Epithelial cell of esophagus (primary cell): ENCODE data around the gene APBB3.
"Not testable (repeated sequence)": the region's sequence is repeated elsewhere in the genome, so short reads cannot be mapped to it uniquely, and the experiment has no call there.

Experiments
- DNase-seq: peaks from one replicate; pipeline ENCODE4 v3.0.0; 2010; ENCODE audit warnings: low read depth
- H3K4me3 ChIP-seq: 2 replicates; pipeline ENCODE4 v1.5.1; 2011; ENCODE audit warnings: mild to moderate bottlenecking, low read length, control low read depth
- CTCF ChIP-seq: IDR thresholded peaks from 2 replicates; pipeline ENCODE4 v1.5.1; 2011; ENCODE audit warnings: low read depth, mild to moderate bottlenecking, low read length, control low read depth, inconsistent platforms; ENCODE audit not compliant: insufficient read depth; ENCODE audit errors: missing control alignments

The APBB3 gene

GRCh38 chr5:140594169-140594568, 29.8 kb upstream of the APBB3 start:
- TF ChIP-seq CTCF, result no peak
- H3K4me3 ChIP-seq, result no peak overlapping the region
- no peak for DNase-seq

GRCh38 chr5:140593070-140593469, 28.7 kb upstream of the APBB3 start:
- DNase-seq, result peak; percentile 72
- H3K4me3 ChIP-seq, result not testable (repeated sequence)

GRCh38 chr5:140591747-140592372, 27.5 kb upstream of the APBB3 start:
- DNase-seq, result peak; percentile 74
- no peak overlapping the region for H3K4me3 ChIP-seq
- no peak for TF ChIP-seq CTCF

- H3K4me3 ChIP-seq, result no peak overlapping the region
- TF ChIP-seq CTCF, result no peak
- peak; percentile 82 for DNase-seq
Observed at GRCh38 chr5:140590861-140591260, 26.5 kb upstream of the APBB3 start.

- no peak overlapping the region for H3K4me3 ChIP-seq
- DNase-seq, result no peak
- TF ChIP-seq CTCF, result no peak
Observed at GRCh38 chr5:140588311-140589070, 24.1 kb upstream of the APBB3 start.

GRCh38 chr5:140587495-140587894, 23.1 kb upstream of the APBB3 start:
- H3K4me3 ChIP-seq, result no peak overlapping the region
- DNase-seq, result no peak
- TF ChIP-seq CTCF, result no peak

GRCh38 chr5:140579188-140579747, 14.9 kb upstream of the APBB3 start:
- not testable (repeated sequence) for H3K4me3 ChIP-seq, DNase-seq

- H3K4me3 ChIP-seq, result no peak overlapping the region
- no peak for TF ChIP-seq CTCF
- DNase-seq, result no peak
Observed at GRCh38 chr5:140576776-140577201, 12.4 kb upstream of the APBB3 start.
